Loucy (cell line): ENCODE measurements around the gene LMTK3.

Experiments
- EZH2phosphoT487 ChIP-seq: fragments of 200-600 bp; IDR thresholded peaks from 2 replicates; pipeline ENCODE4 v1.6.1; 2018; ENCODE audit warnings: antibody characterized with exemption, mild to moderate bottlenecking, moderate library complexity, borderline replicate concordance
- TF ChIP-seq, protein P1 (sequence below): fragments of 200-600 bp; sonication (generic); conservative IDR thresholded peaks from 2 replicates; pipeline ENCODE4 v1.5.1; 2014; ENCODE audit warnings: mild to moderate bottlenecking, antibody characterized with exemption, low read length

DNA sequence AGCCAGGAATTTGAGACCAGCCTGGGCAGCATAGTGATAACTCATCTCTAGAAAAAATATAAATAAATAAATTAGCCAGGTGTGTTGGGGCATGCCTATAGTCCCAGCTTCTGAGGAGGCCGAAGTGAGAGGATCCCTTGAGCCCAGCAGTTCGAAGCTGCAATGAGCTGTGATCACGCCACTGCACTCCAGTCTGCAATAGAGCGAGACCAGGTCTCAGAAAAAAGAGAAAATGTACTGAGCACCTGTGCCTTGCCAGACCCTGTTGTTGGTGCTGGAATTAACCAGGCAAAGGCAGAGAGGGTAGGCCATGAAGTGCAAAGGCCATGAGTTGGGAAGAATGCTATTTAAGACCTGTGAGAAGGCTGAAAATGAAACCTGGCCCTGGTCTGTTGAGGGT is 39.8 kb downstream of the LMTK3 start:
- TF ChIP-seq, protein P1, sequence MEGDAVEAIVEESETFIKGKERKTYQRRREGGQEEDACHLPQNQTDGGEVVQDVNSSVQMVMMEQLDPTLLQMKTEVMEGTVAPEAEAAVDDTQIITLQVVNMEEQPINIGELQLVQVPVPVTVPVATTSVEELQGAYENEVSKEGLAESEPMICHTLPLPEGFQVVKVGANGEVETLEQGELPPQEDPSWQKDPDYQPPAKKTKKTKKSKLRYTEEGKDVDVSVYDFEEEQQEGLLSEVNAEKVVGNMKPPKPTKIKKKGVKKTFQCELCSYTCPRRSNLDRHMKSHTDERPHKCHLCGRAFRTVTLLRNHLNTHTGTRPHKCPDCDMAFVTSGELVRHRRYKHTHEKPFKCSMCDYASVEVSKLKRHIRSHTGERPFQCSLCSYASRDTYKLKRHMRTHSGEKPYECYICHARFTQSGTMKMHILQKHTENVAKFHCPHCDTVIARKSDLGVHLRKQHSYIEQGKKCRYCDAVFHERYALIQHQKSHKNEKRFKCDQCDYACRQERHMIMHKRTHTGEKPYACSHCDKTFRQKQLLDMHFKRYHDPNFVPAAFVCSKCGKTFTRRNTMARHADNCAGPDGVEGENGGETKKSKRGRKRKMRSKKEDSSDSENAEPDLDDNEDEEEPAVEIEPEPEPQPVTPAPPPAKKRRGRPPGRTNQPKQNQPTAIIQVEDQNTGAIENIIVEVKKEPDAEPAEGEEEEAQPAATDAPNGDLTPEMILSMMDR = no peak
- TF ChIP-seq EZH2phosphoT487 = no peak
